ENCODE data around the gene CYTH4.
"Not testable (repeated sequence)": the region's sequence is repeated elsewhere in the genome, so short reads cannot be mapped to it uniquely, and the experiment has no call there.

The CYTH4 gene

DNA sequence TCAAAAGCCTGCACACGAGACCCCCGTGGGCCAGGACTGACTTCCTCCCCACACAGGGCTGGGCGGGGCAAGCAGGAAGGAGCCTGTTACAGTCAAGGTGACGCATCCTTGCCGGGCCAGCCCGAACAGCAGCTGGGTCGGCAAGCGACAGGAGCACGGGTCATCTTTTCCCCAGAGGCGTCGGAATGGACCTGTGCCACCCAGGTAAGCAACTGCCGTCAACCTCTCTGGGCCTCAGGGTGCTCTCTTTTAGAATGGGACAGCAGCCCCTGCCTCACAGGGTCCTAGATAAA lies at the start of gene CYTH4:
CYTH4 (plus strand) TSS at position 124 of the 293 bp plus-strand sequence; CDS start at position 186, 62 bp downstream.
- TF ChIP-seq, protein P1, sequence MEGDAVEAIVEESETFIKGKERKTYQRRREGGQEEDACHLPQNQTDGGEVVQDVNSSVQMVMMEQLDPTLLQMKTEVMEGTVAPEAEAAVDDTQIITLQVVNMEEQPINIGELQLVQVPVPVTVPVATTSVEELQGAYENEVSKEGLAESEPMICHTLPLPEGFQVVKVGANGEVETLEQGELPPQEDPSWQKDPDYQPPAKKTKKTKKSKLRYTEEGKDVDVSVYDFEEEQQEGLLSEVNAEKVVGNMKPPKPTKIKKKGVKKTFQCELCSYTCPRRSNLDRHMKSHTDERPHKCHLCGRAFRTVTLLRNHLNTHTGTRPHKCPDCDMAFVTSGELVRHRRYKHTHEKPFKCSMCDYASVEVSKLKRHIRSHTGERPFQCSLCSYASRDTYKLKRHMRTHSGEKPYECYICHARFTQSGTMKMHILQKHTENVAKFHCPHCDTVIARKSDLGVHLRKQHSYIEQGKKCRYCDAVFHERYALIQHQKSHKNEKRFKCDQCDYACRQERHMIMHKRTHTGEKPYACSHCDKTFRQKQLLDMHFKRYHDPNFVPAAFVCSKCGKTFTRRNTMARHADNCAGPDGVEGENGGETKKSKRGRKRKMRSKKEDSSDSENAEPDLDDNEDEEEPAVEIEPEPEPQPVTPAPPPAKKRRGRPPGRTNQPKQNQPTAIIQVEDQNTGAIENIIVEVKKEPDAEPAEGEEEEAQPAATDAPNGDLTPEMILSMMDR (IDR thresholded peaks at IDR 0.05; ENCODE audit: low read depth, low read length): no peak
- DNase-seq (ENCODE audit: extremely low read depth, low read depth): no peak

DNA sequence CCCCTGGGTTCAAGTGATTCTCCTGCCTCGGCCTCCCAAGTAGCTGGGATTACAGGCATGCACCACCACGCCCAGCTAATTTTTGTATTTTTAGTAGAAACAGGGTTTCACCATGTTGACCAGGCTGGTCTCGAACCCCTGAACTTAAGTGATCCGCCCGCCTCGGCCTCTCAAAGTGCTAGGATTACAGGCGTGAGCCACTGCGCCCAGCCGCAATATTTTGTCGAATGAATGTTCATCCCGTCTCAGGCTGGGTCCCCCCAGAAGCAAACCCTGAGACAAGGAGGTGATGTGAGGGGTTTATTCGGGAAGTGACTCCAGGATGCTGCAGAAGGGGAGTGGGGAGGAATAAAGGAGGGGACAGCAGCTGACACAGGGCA lies 48.9 kb upstream of the CYTH4 start:
- not testable (repeated sequence) for DNase-seq (ENCODE audit: extremely low read depth, low read depth)

DNA sequence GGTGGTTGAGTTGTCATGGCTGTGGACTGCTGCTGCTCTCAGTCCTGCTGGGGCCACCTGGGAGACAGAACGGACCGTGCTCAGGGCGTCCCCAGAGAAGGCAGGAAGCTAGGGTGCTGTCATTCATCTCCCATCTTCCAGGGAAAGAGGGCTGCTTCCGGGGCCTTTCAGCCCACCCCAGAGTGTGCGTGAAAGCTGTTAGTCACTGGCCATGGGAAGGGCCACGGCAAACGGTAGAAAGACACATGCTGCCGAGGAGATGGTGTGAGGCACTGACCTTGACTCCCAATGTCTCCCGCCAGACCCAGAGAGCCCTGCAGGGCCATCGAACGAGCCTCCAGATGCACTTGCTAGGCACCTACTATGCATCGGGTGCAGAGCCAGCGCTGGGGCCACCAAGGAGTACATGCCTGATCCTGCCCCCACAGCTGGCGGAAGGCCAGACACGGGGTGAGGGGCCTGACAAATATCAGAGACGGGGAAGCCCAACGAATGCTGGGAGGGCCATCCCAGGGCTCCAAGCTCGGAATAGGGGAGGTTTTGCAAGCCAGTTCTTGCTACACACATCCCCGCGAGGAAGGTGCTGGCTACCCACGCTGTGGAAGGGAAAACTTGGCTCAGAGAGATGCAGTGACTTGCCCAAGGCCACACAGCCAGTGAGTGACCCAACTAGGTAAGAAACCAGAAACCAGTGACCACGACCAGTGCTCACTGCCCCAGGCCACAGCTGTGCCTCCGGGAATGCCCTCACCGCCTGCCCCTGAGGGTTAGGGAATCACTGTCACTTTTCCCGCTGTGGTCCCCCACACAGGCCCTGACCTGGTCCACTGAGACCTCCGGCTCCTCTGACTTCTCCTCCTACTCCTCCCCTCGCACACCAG lies 48.3 kb upstream of the CYTH4 start:
- TF ChIP-seq, protein P1 (IDR thresholded peaks at IDR 0.05; ENCODE audit: low read depth, low read length): no peak
- no peak for DNase-seq (ENCODE audit: extremely low read depth, low read depth)

DNA sequence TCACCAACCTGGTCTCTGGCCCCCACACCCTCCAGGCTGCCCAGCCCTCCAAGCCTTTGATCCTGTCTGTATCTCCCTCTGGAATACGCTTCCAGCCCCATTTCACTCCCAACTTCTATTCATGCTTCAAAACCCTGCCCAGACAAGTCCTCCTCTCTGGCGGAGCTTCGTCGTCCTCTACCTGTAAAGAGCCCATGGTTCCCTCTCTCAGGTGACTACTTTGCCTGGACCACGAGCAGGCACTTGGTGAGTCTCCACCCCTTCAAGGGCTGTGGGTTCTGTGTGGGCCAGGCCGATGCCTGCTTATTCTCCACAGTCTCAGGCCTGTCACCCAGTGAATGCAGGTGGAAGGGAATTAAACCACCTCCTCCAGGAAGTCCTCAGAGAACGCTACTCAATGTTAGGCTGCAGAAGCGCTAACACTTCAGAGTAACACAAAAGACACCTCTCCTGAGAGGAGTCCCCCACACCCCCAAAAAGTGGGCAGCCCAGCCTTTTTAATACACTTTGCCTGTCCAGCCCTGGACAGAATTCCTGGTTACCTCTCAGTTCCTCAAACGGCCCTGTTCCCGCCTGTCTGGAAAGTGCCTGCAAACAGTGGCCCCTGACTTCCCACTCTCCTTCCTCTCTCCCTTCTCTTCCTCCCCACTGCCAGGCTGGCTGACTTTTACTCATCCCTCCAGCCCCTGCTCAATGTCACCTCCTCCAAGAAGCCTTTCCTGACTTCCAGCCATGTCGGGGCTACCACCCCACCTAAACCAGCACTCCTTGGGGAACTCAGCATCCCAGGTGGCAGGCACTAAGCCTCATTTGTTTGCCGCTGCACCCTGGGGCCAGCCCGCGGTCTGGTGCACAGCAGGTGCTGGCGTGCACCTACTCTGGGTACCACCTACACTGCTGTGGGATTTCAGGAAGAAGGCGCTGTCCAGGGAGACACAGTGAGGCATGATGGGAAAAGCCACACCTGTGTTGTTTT lies 47.3 kb upstream of the CYTH4 start:
- DNase-seq (ENCODE audit: extremely low read depth, low read depth): no peak

DNA sequence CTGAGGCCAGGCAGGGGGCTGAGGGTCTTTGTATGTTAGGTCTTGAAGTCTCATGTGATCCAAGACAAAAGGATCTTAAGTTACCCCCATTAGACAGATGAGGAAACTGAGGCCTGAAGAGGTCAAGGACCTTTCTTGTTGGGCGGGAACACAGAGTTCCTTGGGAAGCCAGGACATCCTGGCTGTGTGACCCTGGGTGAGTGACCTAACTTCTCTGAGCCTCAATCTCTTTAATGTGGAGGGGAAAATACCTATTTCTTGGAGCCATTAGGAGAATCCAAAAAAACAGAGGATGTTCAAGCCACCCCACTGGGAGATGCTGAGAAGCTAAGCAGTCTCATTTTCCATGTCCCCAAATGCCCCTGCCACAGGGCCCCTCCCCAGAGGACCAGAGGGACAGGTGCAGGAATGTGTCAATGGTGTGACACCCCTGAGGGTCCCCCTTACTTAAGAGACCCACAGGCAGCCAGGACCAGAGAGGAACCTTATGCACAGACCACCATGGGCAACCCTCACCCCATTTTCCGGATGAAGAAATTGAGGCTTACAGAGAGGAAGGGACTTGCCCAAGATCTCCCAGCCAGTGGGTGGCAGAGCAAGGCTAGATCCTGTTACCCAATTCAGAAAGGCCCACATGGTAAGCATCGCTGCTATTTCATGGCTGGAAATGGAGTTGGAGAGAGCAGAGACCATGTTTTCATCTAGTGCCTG lies 46.3 kb upstream of the CYTH4 start:
- no peak for DNase-seq (ENCODE audit: extremely low read depth, low read depth)

More for the DNA sequence above, 47.3 kb upstream of the CYTH4 start:
- TF ChIP-seq, protein P1 (IDR thresholded peaks at IDR 0.05; ENCODE audit: low read depth, low read length): no peak

DNA sequence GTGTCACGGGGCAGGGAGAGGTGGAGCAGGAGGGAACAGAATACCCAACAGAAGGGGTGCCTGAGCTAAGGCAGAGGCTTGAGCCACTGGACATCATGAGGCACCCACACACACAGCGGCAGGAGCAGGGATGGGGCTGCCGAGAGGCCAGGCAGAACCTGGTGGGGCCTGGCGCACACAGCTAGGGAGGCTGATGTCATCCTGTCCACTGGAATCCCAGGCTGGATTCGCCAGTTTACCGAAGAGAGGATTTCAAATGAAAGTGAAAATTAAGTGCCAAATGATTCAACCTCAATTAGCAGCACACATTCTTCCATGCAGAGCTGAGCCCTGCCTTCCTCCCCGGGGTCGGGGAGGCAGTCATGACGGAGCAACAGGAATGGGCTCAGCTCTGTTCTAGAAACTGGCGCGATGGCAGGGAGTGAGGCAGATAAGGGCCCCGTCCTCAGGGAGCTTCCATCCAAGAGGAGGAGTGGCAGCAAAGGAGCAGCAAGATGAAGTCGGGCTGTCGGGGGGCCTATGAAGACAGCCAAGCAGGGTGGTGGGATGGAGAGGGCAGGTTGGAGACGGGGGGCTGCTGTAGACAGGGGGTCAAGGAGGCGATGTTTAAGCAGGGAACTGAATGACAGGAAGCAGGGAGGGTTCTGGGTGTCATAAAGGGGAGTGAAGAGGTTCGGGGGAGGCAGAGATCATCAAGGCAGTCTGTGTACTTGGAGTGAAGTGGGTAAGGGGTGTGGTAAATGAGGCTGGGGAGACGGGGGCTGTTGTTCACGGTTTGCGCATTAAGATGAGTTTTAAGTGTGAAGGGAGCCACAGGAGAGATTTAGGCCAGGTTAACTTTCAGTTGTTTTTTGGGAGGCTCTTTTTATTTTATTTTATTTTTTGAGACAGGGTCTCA lies 44.7 kb upstream of the CYTH4 start:
- TF ChIP-seq, protein P1 (IDR thresholded peaks at IDR 0.05; ENCODE audit: low read depth, low read length): no peak
- no peak for DNase-seq (ENCODE audit: extremely low read depth, low read depth)

More for the DNA sequence above, 46.3 kb upstream of the CYTH4 start:
- TF ChIP-seq, protein P1 (IDR thresholded peaks at IDR 0.05; ENCODE audit: low read depth, low read length): no peak

All from AG09319 (cell line).